HG03025 (cell line): ENCODE data around the gene LTV1.

Source experiments
- ATAC-seq: cut with Tn5 transposase; IDR thresholded peaks from one replicate; pipeline ENCODE4 v1.9.1; 2021; ENCODE audit warnings: mild to moderate bottlenecking, moderate library complexity; ENCODE audit not compliant: unreplicated experiment, low FRiP score

Gene LTV1

GRCh38 chr6:143882401-143882930, 39.3 kb downstream of the LTV1 start:
- no peak for ATAC-seq

GRCh38 chr6:143884216-143884900, 41.2 kb downstream of the LTV1 start:
- no peak for ATAC-seq

GRCh38 chr6:143885116-143885515, 42.0 kb downstream of the LTV1 start:
- ATAC-seq: no peak

GRCh38 chr6:143894655-143895054, 51.5 kb downstream of the LTV1 start:
- no peak for ATAC-seq

GRCh38 chr6:143896126-143896860, 53.2 kb downstream of the LTV1 start:
- no peak for ATAC-seq

- ATAC-seq: no peak
These were observed 57.2 kb downstream of the LTV1 start for GRCh38 chr6:143900358-143900757.

GRCh38 chr6:143901885-143902750, 59.0 kb downstream of the LTV1 start:
- ATAC-seq: peak; percentile 95

GRCh38 chr6:143902827-143903226, 59.7 kb downstream of the LTV1 start:
- no peak for ATAC-seq

GRCh38 chr6:143911028-143911427, 67.9 kb downstream of the LTV1 start:
- ATAC-seq: no peak

- ATAC-seq: no peak
These were observed 69.5 kb downstream of the LTV1 start for GRCh38 chr6:143912671-143913070.
